ENCODE measurements around the gene WT1. TPM values are rescaled to one million over a fixed set of nuclear protein-coding genes. Genes with fewer than 3 reads are reported as not detected.

The WT1 gene
- total and polyA plus RNA-seq, 2 of the 8 experiments (the other 6 are each of a cell fraction or from before 2014, with no cell fraction given), result 0.05 to 0.17 TPM

- Histone ChIP-seq H3K9ac (replicated peaks in 1 of 4; ENCODE audit: extremely low read depth in 1 of 4, low read depth in 3 of 4, low read length in 3 of 4) (no peak overlapping the region), H3K18ac (ENCODE audit: extremely low read depth, low read length) (no peak overlapping the region), H3K4me3 (ENCODE audit: extremely low read depth in 1 of 4, insufficient read depth in 2 of 4, low read depth in 3 of 4, low read length in 4 of 4) (no peak overlapping the region), H3K79me2 (ENCODE audit: control insufficient read depth in 1 of 2, insufficient read depth in 2 of 2, low read length in 2 of 2) (no peaks in the 10 kb centered on the region), H3K79me1 (ENCODE audit: low read depth, low read length) (no peaks in the 10 kb centered on the region), H3K23me2 (ENCODE audit: low read depth, low read length) (no peaks in the 10 kb centered on the region), H4K5ac (ENCODE audit: insufficient read length, low read depth, low read length) (no peak overlapping the region), H3K56ac (replicated peaks; ENCODE audit: insufficient read length, low read depth, low read length) (no peak overlapping the region), H3K4me2 (ENCODE audit: insufficient read depth in 1 of 2, low read depth in 2 of 2, low read length in 2 of 2) (no peak overlapping the region), H3K4me1 (replicated peaks in 1 of 4; ENCODE audit: control insufficient read depth in 3 of 4, insufficient read depth in 4 of 4, low read length in 3 of 4) (no peaks in the 10 kb centered on the region), H2BK5ac (ENCODE audit: low read depth, low read length) (no peak overlapping the region), H3K9me3 (ENCODE audit: insufficient read depth in 2 of 2, low read depth in 1 of 2, low read length in 1 of 2) (no peaks in the 10 kb centered on the region), H3K14ac (ENCODE audit: insufficient read length) (no peak overlapping the region), H2AK5ac (ENCODE audit: low read depth, low read length) (no peak overlapping the region), H4K91ac (replicated peaks; ENCODE audit: insufficient read length, low read length) (no peak overlapping the region), H4K8ac (ENCODE audit: extremely low read depth, insufficient read depth, low read length) (no peak overlapping the region), H3K23ac (ENCODE audit: insufficient read length) (no peak overlapping the region), H3K27me3 (replicated peaks in 1 of 4; ENCODE audit: control insufficient read depth in 3 of 4, extremely low read depth in 1 of 4, insufficient read depth in 3 of 4, low read length in 3 of 4) (peaks cover 0 to 3% (median 0%) of the 10 kb centered on the region in 4 experiments; a peak in 1 of 7 replicates), H2BK120ac (replicated peaks; ENCODE audit: low read depth, low read length) (no peak overlapping the region), H3K36me3 (ENCODE audit: control insufficient read depth in 2 of 4, insufficient read depth in 4 of 4, low read length in 3 of 4) (no peaks in the 10 kb centered on the region), H4K20me1 (replicated peaks in 1 of 2; ENCODE audit: control insufficient read depth in 1 of 2, insufficient read depth in 2 of 2, low read length in 2 of 2) (no peaks in the 10 kb centered on the region), H2BK12ac (ENCODE audit: low read depth, low read length) (no peak overlapping the region), H3K27ac (ENCODE audit: low read depth, low read length) (no peak overlapping the region), H2BK20ac (ENCODE audit: low read length) (no peak overlapping the region), H2AFZ (ENCODE audit: low read length) (no peak overlapping the region), H3K4ac (replicated peaks; ENCODE audit: insufficient read length, low read depth, low read length) (no peak overlapping the region), H2BK15ac (ENCODE audit: low read length) (no peak overlapping the region)
- 93% methylated on average over 2 of the region's 2 CpGs; no CpG with 5 or more reads in 1 of the 2 experiments for WGBS, 2 experiments (ENCODE audit: extremely low coverage in 1 of 2, insufficient coverage in 1 of 2, insufficient read length in 1 of 2, insufficient replicate concordance in 2 of 2, low coverage in 1 of 2, low lambda C conversion rate in 2 of 2, missing lambda C conversion rate in 1 of 2)
- CTCF ChIA-PET (ENCODE audit: partially characterized antibody), result interaction anchor here (0.6 to 6.5 kb wide), 3 partner anchors 7 to 17 kb away, joined by 3 to 42 read pairs (median 3); no protein-coding TSS in a partner anchor
- POLR2A ChIA-PET (ENCODE audit: partially characterized antibody), result interaction anchor here (0.8 kb wide), 1 partner anchor 154 kb away, joined by 3 read pairs; no protein-coding TSS in a partner anchor
- FAIRE-seq (no peak), DNase-seq (ENCODE audit: low read depth in 1 of 2, low spot score in 2 of 2) (no peak)
- TF ChIP-seq TBP (IDR thresholded peaks at IDR 0.05; ENCODE audit: low read depth, low read length) (no peak), SP2 (IDR thresholded peaks at IDR 0.05; ENCODE audit: low read length) (no peak), EZH2 (IDR thresholded peaks at IDR 0.05; ENCODE audit: low read depth, low read length, severe bottlenecking) (no peak), ATF2 (IDR thresholded peaks at IDR 0.05; ENCODE audit: low read length) (no peak), SIX5 (IDR thresholded peaks at IDR 0.05; ENCODE audit: low read depth, low read length) (no peak), KDM5A (IDR thresholded peaks at IDR 0.05; ENCODE audit: low read length) (no peak), BRCA1 (IDR thresholded peaks at IDR 0.05; ENCODE audit: low read depth, low read length) (no peak), NRF1 (IDR thresholded peaks at IDR 0.05; ENCODE audit: low read depth, low read length) (no peak), RBBP5 (IDR thresholded peaks at IDR 0.05; ENCODE audit: borderline replicate concordance, low read depth, low read length) (no peak)
Measured at GRCh38 chr11:32392840-32393239, 42.5 kb downstream of the WT1 start.

All from H1 (cell line).